ENCODE results near the gene HAGH.
"Not testable (repeated sequence)": the region's sequence is repeated elsewhere in the genome, so short reads cannot be mapped to it uniquely, and the experiment has no call there.

The HAGH gene

GRCh38 chr16:1826691-1827573 is at the start of gene HAGH, which contains the start of gene FAHD1:
TSS of gene HAGH (minus strand) at chr16:1826825. CDS start at chr16:1826787, 38 bp downstream.
TSS of gene FAHD1 (plus strand) at chr16:1827206. CDS start at chr16:1827239, 33 bp downstream.
- no peak for TF ChIP-seq CTCF (IDR thresholded peaks at IDR 0.05; ENCODE audit: low read depth, low read length)
- H3K4me3 ChIP-seq (ENCODE audit: low read depth, low read length) = peak within 1 kb of the TSS; percentile 80

- not testable (repeated sequence) for H3K4me3 ChIP-seq (ENCODE audit: low read depth, low read length)
Observed at GRCh38 chr16:1876066-1876465, 49.4 kb upstream of the HAGH start.

DNA sequence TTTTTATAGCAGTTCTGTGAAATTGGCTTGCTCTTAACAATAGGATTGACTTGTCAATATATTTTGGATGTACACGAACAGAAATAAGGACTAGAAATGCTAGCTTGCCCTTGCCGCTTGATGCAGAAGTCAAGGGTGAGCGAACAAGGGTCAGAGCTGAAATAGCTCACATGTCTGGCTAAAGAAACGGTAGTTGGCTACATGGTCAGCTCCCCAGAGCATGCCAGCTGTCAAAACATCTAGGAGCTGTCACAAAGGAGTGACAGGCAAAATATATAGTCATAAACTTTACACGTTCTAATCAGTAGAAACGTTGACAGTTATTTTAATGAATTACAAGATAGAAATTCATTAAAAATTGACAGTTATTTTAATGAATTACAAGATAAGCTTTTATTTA is 48.2 kb upstream of the HAGH start:
- no peak overlapping the region for H3K4me3 ChIP-seq (ENCODE audit: low read depth, low read length)
- no peak for TF ChIP-seq CTCF (IDR thresholded peaks at IDR 0.05; ENCODE audit: low read depth, low read length)

DNA sequence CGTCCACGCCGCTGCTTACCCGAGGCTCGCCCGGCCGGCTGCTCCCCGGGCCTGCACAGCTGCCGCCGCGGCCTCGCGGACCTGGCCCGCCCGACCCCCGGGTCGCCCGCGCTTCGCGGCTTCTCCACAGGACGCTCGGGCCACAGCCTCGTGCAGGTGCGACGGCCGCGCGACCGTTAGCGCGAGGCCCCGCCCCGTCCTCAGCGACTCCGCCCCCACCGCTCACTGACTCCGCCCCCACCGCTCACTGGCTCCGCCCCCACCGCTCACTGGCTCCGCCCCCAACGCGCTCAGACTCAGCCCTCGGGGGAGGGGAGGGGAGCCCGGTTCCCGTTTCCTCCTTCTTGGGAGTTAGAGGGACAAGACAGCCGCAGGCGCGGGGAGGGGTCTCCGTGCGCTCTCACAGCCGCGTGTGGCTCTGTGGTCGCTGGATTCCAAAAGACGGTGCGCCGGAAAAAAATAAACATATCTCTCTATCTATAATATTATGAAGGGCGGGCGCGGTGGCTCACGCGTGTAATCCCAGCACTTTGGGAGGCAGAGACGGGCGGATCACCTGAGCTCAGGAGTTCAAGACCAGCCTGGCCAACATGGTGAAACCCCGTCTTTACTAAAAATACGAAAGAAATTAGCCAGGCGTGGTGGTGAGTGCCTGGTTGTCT is 45.5 kb upstream of the HAGH start, which contains the start of gene MEIOB:
TSS of gene MEIOB (minus strand) at position 191 of the 662 bp plus-strand sequence. CDS start 3,989 bp downstream, outside the sequence.
- TF ChIP-seq CTCF (IDR thresholded peaks at IDR 0.05; ENCODE audit: low read depth, low read length) = no peak
- H3K4me3 ChIP-seq (ENCODE audit: low read depth, low read length) = no peak within 1 kb of the TSS; the same call in 1 of the 2 replicates

GRCh38 chr16:1870365-1871082 is 43.9 kb upstream of the HAGH start:
- TF ChIP-seq CTCF (IDR thresholded peaks at IDR 0.05; ENCODE audit: low read depth, low read length) = no peak
- H3K4me3 ChIP-seq (ENCODE audit: low read depth, low read length) = no peak overlapping the region

GRCh38 chr16:1865902-1866690 is 39.5 kb upstream of the HAGH start:
- H3K4me3 ChIP-seq (ENCODE audit: low read depth, low read length) = no peak overlapping the region
- no peak for TF ChIP-seq CTCF (IDR thresholded peaks at IDR 0.05; ENCODE audit: low read depth, low read length)

Data from WI38 (cell line).